HCT116 (cell line): Measurements from ENCODE around the gene RFTN1. TPM values are rescaled to one million over a fixed set of nuclear protein-coding genes. Genes with fewer than 3 reads are reported as not detected.

Source experiments
- ATAC-seq: fragments of 200-7000 bp; cut with Tn5 transposase; 2 replicates; pipeline ENCODE4 v1.9.1; 2020; ENCODE audit warnings: mild to moderate bottlenecking, moderate library complexity
- BruUV-seq: library from RNA; stranded (reverse); fragments of 400-500 nt; replicated peaks from 2 replicates; lab custom pipeline; 2021; lab: Mats Ljungman, UMichigan
- CTCF ChIA-PET: fragments of 300-600 bp; sonication (Branson Sonifier 250); formaldehyde crosslinking; loops from one replicate; lab custom pipeline; 2021; ENCODE audit warnings: antibody characterized with exemption; lab: Charles Lee
- POLR2A ChIA-PET: fragments of 300-600, 350-600 bp; sonication (Branson Sonifier 250); formaldehyde crosslinking; loops from one replicate; lab custom pipeline; 2021; ENCODE audit warnings: antibody characterized with exemption; lab: Charles Lee
- RAD21 ChIA-PET, 2 experiments: fragments of 300-600 bp; sonication (Branson Sonifier 250); formaldehyde crosslinking; loops; one replicate each; lab custom pipeline; 2023; ENCODE audit warnings: low total read pairs in 2 of 2; ENCODE audit not compliant: uncharacterized antibody in 2 of 2, unreplicated experiment in 2 of 2, low non-redundant PET in 1 of 2; lab: Charles Lee
- DNase-seq: peaks from one replicate; pipeline ENCODE4 v3.0.0-alpha.2; 2010; ENCODE audit warnings: low read depth, low spot score
- H2AFZ ChIP-seq: fragments of 200-600 bp; shearing (Covaris generic), sonication (generic); 2 replicates; pipeline ENCODE4 v1.6.1; 2017; ENCODE audit warnings: low read depth, mixed run types, mixed read lengths, antibody characterized with exemption, low read length; ENCODE audit not compliant: poor library complexity, severe bottlenecking
- H3K27ac ChIP-seq: 2 replicates; pipeline ENCODE4 v1.5.1; 2012; ENCODE audit warnings: low read depth, low read length
- H3K27me3 ChIP-seq: fragments of 200-600 bp; sonication (generic); 2 replicates; pipeline ENCODE4 v1.6.1; 2016; ENCODE audit warnings: mixed run types, low read length, mixed read lengths; ENCODE audit not compliant: insufficient read depth
- H3K36me3 ChIP-seq, 2 experiments: fragments of 200-500 bp in 1 of 2; fragments of 200-600 bp in 1 of 2; sonication (Bioruptor generic) in 1 of 2; sonication (generic) in 1 of 2; 2 replicates each; pipeline versions ENCODE4 v1.5.1 to v1.6.1; 2014 to 2016; ENCODE audit warnings: low read length in 2 of 2, inconsistent platforms in 1 of 2, mixed read lengths in 1 of 2, mixed run types in 1 of 2; ENCODE audit not compliant: insufficient read depth in 2 of 2, control insufficient read depth in 1 of 2
- H3K4me1 ChIP-seq, 2 experiments: fragments of 200-600 bp in 1 of 2; sonication (generic) in 1 of 2; 2 replicates each; pipeline versions ENCODE4 v1.5.1 to v1.6.1; 2012 to 2017; ENCODE audit warnings: low read length in 2 of 2, inconsistent platforms in 1 of 2, mild to moderate bottlenecking in 1 of 2, mixed read lengths in 1 of 2, mixed run types in 1 of 2, moderate library complexity in 1 of 2; ENCODE audit not compliant: insufficient read depth in 2 of 2, control insufficient read depth in 1 of 2
- H3K4me2 ChIP-seq: fragments of 200-600 bp; sonication (generic); 2 replicates; pipeline ENCODE4 v1.6.1; 2017; ENCODE audit warnings: mixed run types, low read length, mixed read lengths
- H3K4me3 ChIP-seq, 2 experiments: fragments of 200-600 bp in 1 of 2; sonication (generic) in 1 of 2; replicated peaks in 1 of 2; 2 replicates each; pipeline ENCODE4 v1.5.1; 2011 to 2016; ENCODE audit warnings: low read length in 2 of 2, control low read depth in 1 of 2, low read depth in 1 of 2, mild to moderate bottlenecking in 1 of 2, mixed read lengths in 1 of 2, mixed run types in 1 of 2
- H3K79me2 ChIP-seq: fragments of 200-600 bp; sonication (generic); 2 replicates; pipeline ENCODE4 v1.6.1; 2017; ENCODE audit warnings: mild to moderate bottlenecking, mixed run types, low read length, moderate library complexity, mixed read lengths; ENCODE audit not compliant: insufficient read depth
- H3K9ac ChIP-seq: fragments of 200-600 bp; sonication (generic); 2 replicates; pipeline ENCODE4 v1.6.1; 2016; ENCODE audit warnings: low read length, mixed read lengths
- H3K9me2 ChIP-seq: fragments of 200-600 bp; sonication (generic), shearing (Covaris generic); 2 replicates; pipeline ENCODE4 v1.6.1; 2017; ENCODE audit warnings: mixed run types, mild to moderate bottlenecking, moderate library complexity; ENCODE audit not compliant: insufficient read depth
- H3K9me3 ChIP-seq, 2 experiments: fragments of 200-500 bp in 1 of 2; fragments of 200-600 bp in 1 of 2; sonication (Bioruptor generic) in 1 of 2; sonication (generic) in 1 of 2; 2 replicates each; pipeline ENCODE4 v1.6.1; 2014 to 2017; ENCODE audit warnings: low read length in 2 of 2, mixed read lengths in 2 of 2, inconsistent platforms in 1 of 2, low read depth in 1 of 2, mild to moderate bottlenecking in 1 of 2, mixed run types in 1 of 2, moderate library complexity in 1 of 2; ENCODE audit not compliant: control insufficient read depth in 1 of 2, insufficient read depth in 1 of 2
- H4K20me1 ChIP-seq: fragments of 200-600 bp; sonication (generic), shearing (Covaris generic); 2 replicates; pipeline ENCODE4 v1.6.1; 2017; ENCODE audit warnings: mixed run types, mild to moderate bottlenecking, moderate library complexity; ENCODE audit not compliant: insufficient read depth
- EZH2phosphoT487 ChIP-seq: fragments of 200-600 bp; IDR thresholded peaks from 2 replicates; pipeline ENCODE4 v1.6.1; 2018; ENCODE audit warnings: antibody characterized with exemption, borderline replicate concordance
- JUND ChIP-seq: IDR thresholded peaks from 2 replicates; pipeline ENCODE4 v1.6.1; 2012
- POLR2AphosphoS5 ChIP-seq: IDR thresholded peaks from 2 replicates; pipeline ENCODE4 v1.6.1; 2011; ENCODE audit warnings: mild to moderate bottlenecking, low read depth, low read length, moderate library complexity
- RAD21 ChIP-seq: IDR thresholded peaks from 2 replicates; pipeline ENCODE4 v1.6.1; 2012; ENCODE audit warnings: low read depth, mild to moderate bottlenecking
- YY1 ChIP-seq: IDR thresholded peaks from 2 replicates; pipeline ENCODE4 v1.6.1; 2011; ENCODE audit warnings: low read length, low read depth, moderate library complexity, mild to moderate bottlenecking; ENCODE audit not compliant: insufficient replicate concordance; ENCODE audit errors: extremely low read depth
- ZFX ChIP-seq: fragments of 450-650 bp; IDR thresholded peaks from 2 replicates; pipeline ENCODE4 v1.6.1; 2017
- intact Hi-C: fragments of 100-400 bp; cut with micrococcal nuclease; formaldehyde crosslinking; loops from 2 replicates; pipeline ENCODE4 v1.10.0; 2022
- total RNA-seq: library from RNA; stranded (reverse); gene quantifications from one replicate; pipeline ENCODE4 v1.2.1, GENCODE V29; 2021; ENCODE audit not compliant: unreplicated experiment
- TF ChIP-seq, protein P1 (sequence below), 3 experiments: fragments of 200-600 bp in 1 of 3; sonication (generic) in 1 of 3; IDR thresholded peaks in 2 of 3; conservative IDR thresholded peaks in 1 of 3; 2 replicates each; pipeline ENCODE4 v1.5.1; 2012 to 2017; ENCODE audit warnings: low read depth in 2 of 3, low read length in 2 of 3, antibody characterized with exemption in 1 of 3, borderline replicate concordance in 1 of 3, control low read depth in 1 of 3, mild to moderate bottlenecking in 1 of 3, mixed read lengths in 1 of 3, mixed run types in 1 of 3, moderate library complexity in 1 of 3; ENCODE audit not compliant: insufficient read depth in 1 of 3
- TF ChIP-seq, protein P2 (sequence below): IDR thresholded peaks from 2 replicates; pipeline ENCODE4 v1.6.1; 2011; ENCODE audit warnings: mild to moderate bottlenecking, low read length, moderate library complexity; ENCODE audit not compliant: insufficient replicate concordance; ENCODE audit errors: extremely low read depth

The RFTN1 gene
- total RNA-seq, 1 experiment from 2014 or later, result 3.9 TPM

DNA sequence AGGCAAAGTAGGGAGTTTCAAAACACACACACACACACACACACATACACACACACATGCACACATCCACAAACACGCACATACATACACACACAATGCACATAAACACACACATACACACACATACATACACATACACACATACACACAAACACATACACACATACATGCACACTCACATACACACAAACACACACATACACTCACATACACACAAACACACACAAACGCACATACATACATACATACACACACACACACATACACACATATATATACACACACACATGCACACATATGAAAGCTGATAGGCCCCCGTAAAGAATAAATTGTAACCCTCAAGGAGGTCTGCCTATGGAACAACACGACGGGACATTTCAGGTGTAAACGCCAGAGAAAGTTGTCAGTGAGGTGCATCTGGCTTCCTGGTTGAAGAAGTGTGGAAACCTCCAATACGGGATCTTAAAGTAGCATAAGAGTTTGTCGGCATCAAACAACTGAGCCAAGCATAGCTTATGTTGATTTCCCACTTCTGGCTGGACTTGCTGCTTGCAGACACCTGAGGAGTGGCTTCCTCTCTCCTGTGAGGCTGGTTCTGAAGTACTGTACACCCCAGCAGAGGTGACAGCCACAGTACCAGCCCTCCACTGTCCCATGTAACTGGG, 5.8 kb downstream of the RFTN1 start:
- Histone ChIP-seq H2AFZ (no peak overlapping the region), H3K9me2 (no peaks in the 10 kb centered on the region), H3K27ac (no peak overlapping the region), H3K36me3 (no peaks in the 10 kb centered on the region), H4K20me1 (no peaks in the 10 kb centered on the region), H3K79me2 (no peaks in the 10 kb centered on the region), H3K4me1 (peaks cover 0 to 2% of the 10 kb centered on the region in 2 experiments; a peak in 2 of 4 replicates), H3K9me3 (no peaks in the 10 kb centered on the region), H3K4me2 (no peak overlapping the region), H3K27me3 (no peaks in the 10 kb centered on the region), H3K4me3 (no peak overlapping the region), H3K9ac (no peak overlapping the region)
- TF ChIP-seq, protein P1, sequence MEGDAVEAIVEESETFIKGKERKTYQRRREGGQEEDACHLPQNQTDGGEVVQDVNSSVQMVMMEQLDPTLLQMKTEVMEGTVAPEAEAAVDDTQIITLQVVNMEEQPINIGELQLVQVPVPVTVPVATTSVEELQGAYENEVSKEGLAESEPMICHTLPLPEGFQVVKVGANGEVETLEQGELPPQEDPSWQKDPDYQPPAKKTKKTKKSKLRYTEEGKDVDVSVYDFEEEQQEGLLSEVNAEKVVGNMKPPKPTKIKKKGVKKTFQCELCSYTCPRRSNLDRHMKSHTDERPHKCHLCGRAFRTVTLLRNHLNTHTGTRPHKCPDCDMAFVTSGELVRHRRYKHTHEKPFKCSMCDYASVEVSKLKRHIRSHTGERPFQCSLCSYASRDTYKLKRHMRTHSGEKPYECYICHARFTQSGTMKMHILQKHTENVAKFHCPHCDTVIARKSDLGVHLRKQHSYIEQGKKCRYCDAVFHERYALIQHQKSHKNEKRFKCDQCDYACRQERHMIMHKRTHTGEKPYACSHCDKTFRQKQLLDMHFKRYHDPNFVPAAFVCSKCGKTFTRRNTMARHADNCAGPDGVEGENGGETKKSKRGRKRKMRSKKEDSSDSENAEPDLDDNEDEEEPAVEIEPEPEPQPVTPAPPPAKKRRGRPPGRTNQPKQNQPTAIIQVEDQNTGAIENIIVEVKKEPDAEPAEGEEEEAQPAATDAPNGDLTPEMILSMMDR (IDR thresholded peaks at IDR 0.05 in 2 of 3, conservative IDR thresholded peaks at IDR 0.05 in 1 of 3; ENCODE audit: borderline replicate concordance in 1 of 3, insufficient read depth in 1 of 3, low read depth in 2 of 3, low read length in 2 of 3), result no peak
- no peak for TF ChIP-seq JUND
- DNase-seq (no peak), ATAC-seq (no peak)
- ChIA-PET CTCF (no interaction called here), POLR2A (no interaction called here), RAD21 (no interaction called here)
- no TSS peak for BruUV-seq
- intact Hi-C loops, result no loop called here

DNA sequence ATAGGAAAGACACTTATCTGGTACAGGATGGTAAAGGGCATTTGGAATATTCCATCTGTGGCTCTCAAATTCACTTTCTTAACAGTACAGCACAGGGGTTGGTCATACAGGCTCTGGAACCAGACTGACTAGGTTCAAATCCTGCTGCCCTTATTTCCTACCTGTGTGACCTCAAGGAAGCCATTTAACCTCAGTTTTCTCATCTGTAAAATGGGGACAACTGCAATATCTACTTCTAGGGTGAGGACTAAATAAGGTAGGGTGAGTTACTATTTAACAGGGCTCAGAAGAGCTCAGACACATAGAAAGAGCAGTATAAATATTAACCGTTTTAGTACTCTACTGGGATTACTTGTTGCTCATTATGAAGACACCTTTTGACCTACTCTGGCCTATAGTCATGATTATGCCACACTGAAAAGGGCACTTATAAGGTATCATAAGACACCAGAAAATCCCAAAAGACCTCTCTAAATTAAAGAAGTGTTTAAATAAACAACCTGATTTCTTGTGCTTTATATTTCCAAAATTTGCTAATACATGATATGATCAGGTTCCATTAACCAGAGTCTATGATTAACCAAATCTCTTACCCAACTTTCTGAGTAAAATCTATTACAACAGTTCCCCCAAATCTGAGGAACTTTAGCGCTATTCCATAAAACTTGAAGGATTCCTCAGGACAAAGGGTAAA, 6.5 kb downstream of the RFTN1 start:
- RAD21 ChIA-PET, result no interaction called here
- POLR2A ChIA-PET, result no interaction called here
- Histone ChIP-seq H4K20me1 (no peaks in the 10 kb centered on the region), H3K9me2 (no peaks in the 10 kb centered on the region), H3K79me2 (no peaks in the 10 kb centered on the region), H3K36me3 (no peaks in the 10 kb centered on the region), H2AFZ (no peak overlapping the region), H3K9ac (no peak overlapping the region), H3K27me3 (no peaks in the 10 kb centered on the region), H3K9me3 (no peaks in the 10 kb centered on the region), H3K4me2 (no peak overlapping the region), H3K27ac (no peak overlapping the region), H3K4me1 (no peaks in the 10 kb centered on the region), H3K4me3 (no peak overlapping the region)
- CTCF ChIA-PET, result no interaction called here
- no peak for TF ChIP-seq POLR2AphosphoS5
- TF ChIP-seq EZH2phosphoT487, result no peak
- no peak for TF ChIP-seq ZFX
- TF ChIP-seq, protein P2, sequence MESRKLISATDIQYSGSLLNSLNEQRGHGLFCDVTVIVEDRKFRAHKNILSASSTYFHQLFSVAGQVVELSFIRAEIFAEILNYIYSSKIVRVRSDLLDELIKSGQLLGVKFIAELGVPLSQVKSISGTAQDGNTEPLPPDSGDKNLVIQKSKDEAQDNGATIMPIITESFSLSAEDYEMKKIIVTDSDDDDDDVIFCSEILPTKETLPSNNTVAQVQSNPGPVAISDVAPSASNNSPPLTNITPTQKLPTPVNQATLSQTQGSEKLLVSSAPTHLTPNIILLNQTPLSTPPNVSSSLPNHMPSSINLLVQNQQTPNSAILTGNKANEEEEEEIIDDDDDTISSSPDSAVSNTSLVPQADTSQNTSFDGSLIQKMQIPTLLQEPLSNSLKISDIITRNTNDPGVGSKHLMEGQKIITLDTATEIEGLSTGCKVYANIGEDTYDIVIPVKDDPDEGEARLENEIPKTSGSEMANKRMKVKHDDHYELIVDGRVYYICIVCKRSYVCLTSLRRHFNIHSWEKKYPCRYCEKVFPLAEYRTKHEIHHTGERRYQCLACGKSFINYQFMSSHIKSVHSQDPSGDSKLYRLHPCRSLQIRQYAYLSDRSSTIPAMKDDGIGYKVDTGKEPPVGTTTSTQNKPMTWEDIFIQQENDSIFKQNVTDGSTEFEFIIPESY, result no peak
- TF ChIP-seq YY1, result no peak
- no peak for TF ChIP-seq JUND
- TF ChIP-seq RAD21, result no peak
- intact Hi-C loops, result no loop called here
- DNase-seq, result no peak
- no TSS peak for BruUV-seq
- no peak for ATAC-seq
